Aortic smooth muscle cell (primary cell): ENCODE data around the gene EMC9. TPM values are rescaled to one million over a fixed set of nuclear protein-coding genes. Genes with fewer than 3 reads are reported as not detected.

Experiments
- total RNA-seq: library from RNA; depleted of rRNA; stranded (reverse); fragments of >200 nt; gene quantifications from 2 replicates; pipeline ENCODE4 v1.2.3, GENCODE V29; 2014

EMC9 gene
- 19.2 and 29.5 TPM in 2 replicates for total RNA-seq

GRCh38 chr14:24141097-24141880 is at the start of gene EMC9:
TSS of gene EMC9 (minus strand) at chr14:24141591. CDS start at chr14:24141304, 287 bp downstream.

GRCh38 chr14:24188251-24189058 is 47.1 kb upstream of the EMC9 start, which contains the start of gene IPO4:
TSS of gene IPO4 (minus strand) at chr14:24188816. CDS start at chr14:24188787, 29 bp downstream.

DNA sequence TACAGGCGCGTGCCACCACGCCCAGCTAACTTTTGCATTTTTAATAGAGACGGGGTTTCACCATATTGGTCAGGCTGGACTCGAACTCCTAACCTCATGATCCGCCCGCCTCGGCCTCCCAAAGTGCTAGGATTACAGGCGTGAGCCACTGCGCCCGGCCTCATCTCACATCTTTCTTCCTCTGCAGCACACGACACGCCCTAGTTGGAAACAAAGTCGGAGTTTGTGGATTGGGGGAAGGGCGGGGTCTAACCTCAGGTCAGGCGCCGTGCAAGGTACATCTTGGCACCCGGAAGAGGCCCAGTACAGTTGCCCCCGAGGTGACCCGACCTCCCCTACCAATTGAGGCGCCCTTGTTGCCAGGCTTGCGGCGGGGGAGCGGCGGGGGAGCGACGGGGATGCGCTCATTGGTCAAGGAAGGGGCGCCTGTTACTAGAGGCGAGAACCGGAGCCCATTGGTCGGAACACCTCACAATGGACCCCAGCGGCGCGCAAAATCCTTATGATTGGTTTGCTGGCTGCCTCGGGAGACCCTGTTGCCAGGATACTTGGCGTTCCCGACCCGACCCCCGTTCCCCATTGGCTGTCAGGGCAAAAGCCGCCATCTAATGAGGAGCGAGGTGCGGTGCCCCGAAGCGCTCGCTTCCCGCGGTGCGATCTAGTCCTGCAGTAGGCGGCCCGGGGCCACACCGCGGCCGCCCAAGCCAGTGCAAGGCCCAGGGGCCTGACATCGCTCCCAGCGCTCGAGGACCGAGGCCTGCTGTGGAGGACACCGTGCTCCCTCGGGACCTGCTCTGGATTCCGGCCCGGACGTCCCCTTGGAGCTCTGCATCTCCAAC is 30.2 kb upstream of the EMC9 start, which contains the start of gene REC8:
Gene REC8, plus strand, starts transcription at position 659 of the 839 bp plus-strand sequence. CDS start 473 bp downstream, outside the sequence.

GRCh38 chr14:24160850-24161804 is 19.7 kb upstream of the EMC9 start, which contains the start of gene IRF9:
TSS of gene IRF9 (plus strand) at chr14:24161265. CDS start at chr14:24162145, 880 bp downstream.

GRCh38 chr14:24146978-24147760 is 5.8 kb upstream of the EMC9 start, which contains the start of gene RNF31:
TSS of gene RNF31 (plus strand) at chr14:24147498. CDS start at chr14:24147699, 201 bp downstream.

DNA sequence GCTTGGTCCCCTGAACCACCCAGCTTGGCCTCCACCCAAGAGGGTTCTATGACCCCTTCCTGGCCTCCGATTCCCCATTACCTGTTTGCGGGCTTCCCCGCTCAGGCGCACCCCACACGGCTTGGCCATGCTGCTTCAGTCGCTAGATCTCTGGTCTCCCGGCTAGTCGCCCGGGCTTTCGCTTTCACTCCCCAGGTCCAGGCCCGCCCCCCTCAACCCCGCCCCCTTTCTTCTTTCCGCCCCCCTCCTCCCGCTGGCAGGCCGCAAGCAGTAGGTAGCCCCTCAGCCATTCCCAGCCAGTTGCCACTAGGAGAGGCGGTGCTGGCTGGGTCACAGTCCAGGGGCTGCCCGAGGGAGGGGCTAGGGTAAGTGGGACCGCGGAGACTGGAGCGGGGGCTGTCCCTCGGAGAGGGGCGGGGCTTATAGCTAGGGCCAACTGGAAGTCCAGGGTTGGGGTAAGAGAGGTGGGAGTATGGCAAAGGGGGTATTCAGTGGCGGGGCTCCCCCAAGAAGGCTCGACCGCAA is 5.1 kb upstream of the EMC9 start, which contains the start of gene PSME2:
Gene PSME2, minus strand, starts transcription at position 158 of the 525 bp plus-strand sequence. Its CDS starts 29 bp downstream, at position 129.

DNA sequence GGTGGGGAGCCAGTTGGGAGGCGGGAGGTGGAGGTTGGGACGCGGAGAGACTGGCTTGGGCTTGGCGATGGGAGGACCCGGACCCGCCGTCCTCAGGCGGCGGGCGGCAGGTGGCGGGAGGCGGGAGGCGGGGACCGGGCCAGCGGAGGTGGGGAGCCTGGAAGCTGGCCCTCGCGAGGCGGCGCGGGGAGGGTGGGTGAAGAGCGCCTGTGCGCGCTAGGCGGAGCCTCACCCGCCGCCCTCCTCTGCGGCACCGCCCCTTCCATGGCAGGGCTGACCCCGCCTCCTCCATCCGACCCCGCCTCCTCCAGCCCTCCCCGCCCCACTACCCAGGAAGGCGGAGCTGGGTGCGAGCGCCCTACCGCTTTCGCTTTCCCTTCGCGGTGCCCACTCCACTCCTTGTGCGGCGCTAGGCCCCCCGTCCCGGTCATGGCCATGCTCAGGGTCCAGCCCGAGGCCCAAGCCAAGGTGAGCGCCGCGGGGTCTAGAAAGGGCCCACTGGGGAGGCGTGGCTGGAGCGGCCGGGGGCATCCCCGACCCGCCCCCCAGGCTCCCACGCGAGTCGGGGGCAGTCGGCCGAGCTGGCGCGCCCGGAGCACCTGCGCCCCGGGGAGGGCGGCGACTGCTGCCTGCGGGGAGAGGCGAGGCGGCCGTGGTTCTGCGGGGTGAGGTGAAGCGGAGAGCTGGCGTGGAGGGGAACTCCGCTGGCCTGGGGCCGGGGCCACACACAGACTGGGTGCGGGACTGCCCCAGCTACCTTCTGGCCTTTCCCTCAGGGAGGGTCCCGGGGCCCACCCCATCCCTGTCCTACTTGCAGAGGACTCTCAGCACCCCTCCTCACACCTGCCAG is 5.3 kb downstream of the EMC9 start, which contains the start of gene PSME1:
Gene PSME1, plus strand, starts transcription at position 361 of the 850 bp plus-strand sequence. Its CDS starts 69 bp downstream, at position 430.

DNA sequence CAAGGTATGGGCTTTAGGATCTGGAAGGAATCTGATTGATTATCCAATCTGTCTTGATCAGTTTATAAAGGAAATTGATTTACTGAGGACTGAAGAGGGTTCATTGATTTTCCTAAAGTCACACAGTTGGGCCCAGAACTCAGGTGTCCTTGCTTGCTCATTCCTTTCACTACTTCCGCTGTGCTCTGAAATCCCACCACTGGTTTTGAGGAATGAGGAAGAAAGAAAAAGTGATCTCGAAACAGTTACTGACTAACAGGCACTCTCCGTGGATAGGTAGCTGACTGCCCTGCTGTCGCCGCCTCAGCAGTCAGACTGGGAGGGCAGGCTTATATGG is 11.0 kb downstream of the EMC9 start, which contains the start of gene FITM1:
Gene FITM1, plus strand, starts transcription at position 280 of the 337 bp plus-strand sequence. CDS start 905 bp downstream, outside the sequence.

GRCh38 chr14:24114532-24115421 is 26.6 kb downstream of the EMC9 start, which contains the start of the genes DCAF11 and NRL:
TSS of gene DCAF11 (plus strand) at chr14:24114777. CDS start at chr14:24115595, 818 bp downstream.
TSS of gene NRL (minus strand) at chr14:24114949. CDS start at chr14:24082848, 32,101 bp downstream.

DNA sequence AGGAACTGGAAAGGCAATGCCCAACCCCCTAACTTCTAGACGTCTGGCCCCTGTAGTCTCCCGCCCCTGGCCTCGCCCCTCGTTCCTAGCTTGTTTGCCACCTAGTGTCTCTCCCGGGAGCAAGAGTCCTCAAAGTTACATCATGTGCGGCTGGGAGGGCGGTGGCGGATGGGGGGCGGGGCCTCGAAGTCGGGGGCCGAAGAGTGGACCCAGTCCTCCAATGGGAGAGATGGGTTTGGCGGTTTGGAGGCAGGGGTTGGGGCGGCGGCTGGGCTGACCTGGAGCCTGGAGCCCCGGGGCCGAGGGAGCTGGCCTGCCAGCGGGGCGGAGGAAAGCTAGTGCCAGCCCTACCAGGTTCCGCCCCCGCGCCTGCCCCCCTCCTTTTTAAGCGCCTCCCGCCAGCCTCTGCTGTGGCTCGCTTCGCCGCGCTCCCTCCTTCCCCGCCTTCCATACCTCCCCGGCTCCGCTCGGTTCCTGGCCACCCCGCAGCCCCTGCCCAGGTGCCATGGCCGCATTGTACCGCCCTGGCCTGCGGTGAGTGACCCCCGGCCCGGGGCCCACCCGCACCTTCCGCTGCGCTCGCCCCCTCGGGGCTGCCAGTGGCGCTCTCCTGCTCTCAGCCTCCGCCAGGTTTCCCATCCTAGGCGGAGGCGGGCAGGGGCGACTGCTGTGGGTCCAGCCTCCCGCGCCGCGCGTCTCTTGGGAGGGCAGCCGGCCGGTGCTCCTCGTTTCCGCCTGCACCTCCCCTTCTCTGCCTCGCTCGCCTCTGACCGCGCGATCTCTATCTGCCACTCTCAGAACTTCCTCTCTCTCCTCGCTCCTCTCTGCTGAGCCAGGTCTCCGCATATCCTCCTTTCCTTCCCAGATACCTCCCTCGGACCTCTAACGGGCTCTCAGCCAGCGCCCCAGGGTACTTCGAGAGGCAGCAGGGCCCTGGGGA is 47.2 kb downstream of the EMC9 start, which contains the start of gene PCK2:
Gene PCK2, plus strand, starts transcription at position 411 of the 940 bp plus-strand sequence. Its CDS starts 95 bp downstream, at position 506.

Other genes starting within 250 kb of the EMC9 start
- gene DHRS4, start 187.8 kb downstream of the EMC9 start, total RNA-seq: 37.0 and 52.1 TPM in 2 replicates
- gene DHRS4L2, start 152.7 kb downstream of the EMC9 start, total RNA-seq: 9.2 and 18.4 TPM in 2 replicates
- under 0.01 TPM in 1 of 2 replicates, not detected in the other for gene CARMIL3, start 89.6 kb downstream of the EMC9 start, total RNA-seq
- gene CPNE6, start 70.0 kb downstream of the EMC9 start, total RNA-seq: not detected in 2 replicates
- 8.6 and 10.2 TPM in 2 replicates for gene PCK2, start 47.3 kb downstream of the EMC9 start, total RNA-seq
- gene DCAF11, start 26.8 kb downstream of the EMC9 start, total RNA-seq: 63.2 and 68.4 TPM in 2 replicates
- 0.75 and 0.79 TPM in 2 replicates for gene NRL, start 26.6 kb downstream of the EMC9 start, total RNA-seq
- 0.13 and 0.19 TPM in 2 replicates for gene FITM1, start 10.9 kb downstream of the EMC9 start, total RNA-seq
- gene PSME1, start 5.4 kb downstream of the EMC9 start, total RNA-seq: 97.5 and 122 TPM in 2 replicates
- gene PSME2, start 5.0 kb upstream of the EMC9 start, total RNA-seq: 114 and 116 TPM in 2 replicates
- gene RNF31, start 5.9 kb upstream of the EMC9 start, total RNA-seq: 31.8 and 33.7 TPM in 2 replicates
- 102 and 108 TPM in 2 replicates for gene IRF9, start 19.7 kb upstream of the EMC9 start, total RNA-seq
- 0.66 and 1.4 TPM in 2 replicates for gene REC8, start 30.5 kb upstream of the EMC9 start, total RNA-seq
- 32.3 and 46.9 TPM in 2 replicates for gene IPO4, start 47.2 kb upstream of the EMC9 start, total RNA-seq
- 52.8 and 58.4 TPM in 2 replicates for gene TM9SF1, start 53.9 kb upstream of the EMC9 start, total RNA-seq
- 0.19 TPM in 1 of 2 replicates, not detected in the other for gene TSSK4, start 64.1 kb upstream of the EMC9 start, total RNA-seq
- gene CHMP4A, start 71.9 kb upstream of the EMC9 start, total RNA-seq: 25.6 and 31.3 TPM in 2 replicates
- 17.4 and 21.1 TPM in 2 replicates for gene MDP1, start 74.5 kb upstream of the EMC9 start, total RNA-seq
- gene NEDD8, start 90.8 kb upstream of the EMC9 start, total RNA-seq: 300 and 324 TPM in 2 replicates
- 93.1 and 102 TPM in 2 replicates for gene GMPR2, start 91.3 kb upstream of the EMC9 start, total RNA-seq
- 51.5 and 55.1 TPM in 2 replicates for gene TINF2, start 101.0 kb upstream of the EMC9 start, total RNA-seq
- gene TGM1, start 121.6 kb upstream of the EMC9 start, total RNA-seq: 0.25 and 0.40 TPM in 2 replicates
- 20.0 and 21.7 TPM in 2 replicates for gene RABGGTA, start 130.0 kb upstream of the EMC9 start, total RNA-seq
- 14.5 and 20.0 TPM in 2 replicates for gene DHRS1, start 158.2 kb upstream of the EMC9 start, total RNA-seq
- 16.8 and 22.3 TPM in 2 replicates for gene NOP9, start 158.3 kb upstream of the EMC9 start, total RNA-seq
- gene CIDEB, start 166.4 kb upstream of the EMC9 start, total RNA-seq: 0.68 and 1.1 TPM in 2 replicates
- 2.0 and 2.6 TPM in 2 replicates for gene LTB4R2, start 168.5 kb upstream of the EMC9 start, total RNA-seq
- 0.75 and 1.1 TPM in 2 replicates for gene LTB4R, start 169.9 kb upstream of the EMC9 start, total RNA-seq
- 2.6 and 2.9 TPM in 2 replicates for gene ADCY4, start 193.5 kb upstream of the EMC9 start, total RNA-seq
- 0.19 and 0.40 TPM in 2 replicates for gene RIPK3, start 198.4 kb upstream of the EMC9 start, total RNA-seq
- gene NFATC4, start 226.6 kb upstream of the EMC9 start, total RNA-seq: 32.8 and 34.5 TPM in 2 replicates